CD4-positive, alpha-beta T cell treated with Interleukin-2 at 100 ng/mL for 4 hours (primary cell): ENCODE results near the gene TMEM181.
"Not testable (repeated sequence)": the region's sequence is repeated elsewhere in the genome, so short reads cannot be mapped to it uniquely, and the experiment has no call there.

ENCODE experiments used
- DNase-seq: peaks from one replicate; pipeline ENCODE4 v3.0.0-alpha.2; 2020; ENCODE audit warnings: low spot score

Gene TMEM181

DNA sequence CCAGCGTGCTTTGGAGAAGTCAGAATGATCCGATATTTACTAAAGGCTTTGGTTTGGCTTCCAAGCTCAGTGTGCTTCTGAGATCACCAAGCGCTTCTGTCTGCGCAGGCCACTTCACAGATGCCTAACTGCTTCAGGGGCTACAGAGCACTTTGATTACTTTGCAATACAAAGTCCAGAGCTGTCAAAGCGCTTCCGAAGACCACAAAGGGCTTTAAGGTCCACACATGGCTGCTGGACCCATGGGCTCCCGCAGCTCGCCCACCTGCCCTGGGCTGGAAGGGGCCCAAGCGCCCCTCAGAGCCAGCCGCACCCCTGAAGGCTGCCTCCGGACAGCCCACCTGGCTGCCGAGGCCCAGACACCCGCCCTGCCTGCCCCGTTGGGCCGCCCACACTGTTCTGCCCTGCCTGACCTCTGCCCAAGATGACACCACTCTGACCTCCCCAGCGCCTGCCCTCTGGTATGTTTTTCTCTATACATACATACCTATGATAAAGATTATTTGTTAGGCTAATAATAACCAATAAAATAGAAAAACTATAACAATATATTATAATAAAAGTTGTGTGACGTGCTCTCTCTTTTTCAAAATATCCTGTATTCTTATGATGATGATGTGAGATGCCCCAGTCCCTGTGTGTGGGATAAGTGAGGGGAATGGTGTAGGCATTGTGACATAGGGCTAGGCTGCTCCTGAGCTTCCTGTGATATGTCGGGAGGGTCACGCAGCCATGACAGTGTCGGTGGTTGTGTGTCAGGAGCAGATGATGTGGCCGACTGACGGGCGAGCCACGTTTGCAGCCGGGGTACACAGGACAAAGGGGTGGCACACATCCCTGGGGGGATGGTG, 62.0 kb downstream of the TMEM181 start:
- no peak for DNase-seq

DNA sequence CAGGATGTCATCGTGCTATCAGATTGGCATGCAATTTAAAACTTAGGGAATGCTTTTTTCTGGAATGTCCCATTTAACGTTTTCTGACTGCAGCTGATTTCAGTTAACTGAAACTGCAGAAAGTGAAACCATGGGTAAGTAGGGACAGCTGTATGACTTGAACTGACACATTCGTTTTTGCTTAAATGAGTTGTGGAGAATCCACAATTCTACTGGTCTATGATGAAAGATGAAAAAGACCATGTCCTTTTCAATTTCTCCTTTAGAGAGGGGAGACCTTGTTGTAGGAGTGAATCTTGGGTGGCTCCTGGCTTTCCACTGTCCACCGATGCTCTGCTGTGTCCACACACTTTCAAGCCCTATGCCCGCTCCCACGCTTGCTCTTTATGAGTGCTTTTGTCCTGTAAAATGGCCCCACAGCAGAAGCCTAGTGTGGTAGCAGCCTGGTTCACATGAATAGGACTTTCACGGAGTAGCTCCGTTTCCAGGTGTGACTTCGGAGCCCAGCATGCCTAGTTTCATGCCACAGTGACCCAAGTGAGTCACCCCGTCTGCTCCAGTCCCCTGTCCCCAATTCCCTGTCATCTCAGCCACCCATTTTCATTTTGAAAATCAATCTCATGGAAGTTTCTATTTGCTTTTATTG, 62.8 kb downstream of the TMEM181 start:
- no peak for DNase-seq

DNA sequence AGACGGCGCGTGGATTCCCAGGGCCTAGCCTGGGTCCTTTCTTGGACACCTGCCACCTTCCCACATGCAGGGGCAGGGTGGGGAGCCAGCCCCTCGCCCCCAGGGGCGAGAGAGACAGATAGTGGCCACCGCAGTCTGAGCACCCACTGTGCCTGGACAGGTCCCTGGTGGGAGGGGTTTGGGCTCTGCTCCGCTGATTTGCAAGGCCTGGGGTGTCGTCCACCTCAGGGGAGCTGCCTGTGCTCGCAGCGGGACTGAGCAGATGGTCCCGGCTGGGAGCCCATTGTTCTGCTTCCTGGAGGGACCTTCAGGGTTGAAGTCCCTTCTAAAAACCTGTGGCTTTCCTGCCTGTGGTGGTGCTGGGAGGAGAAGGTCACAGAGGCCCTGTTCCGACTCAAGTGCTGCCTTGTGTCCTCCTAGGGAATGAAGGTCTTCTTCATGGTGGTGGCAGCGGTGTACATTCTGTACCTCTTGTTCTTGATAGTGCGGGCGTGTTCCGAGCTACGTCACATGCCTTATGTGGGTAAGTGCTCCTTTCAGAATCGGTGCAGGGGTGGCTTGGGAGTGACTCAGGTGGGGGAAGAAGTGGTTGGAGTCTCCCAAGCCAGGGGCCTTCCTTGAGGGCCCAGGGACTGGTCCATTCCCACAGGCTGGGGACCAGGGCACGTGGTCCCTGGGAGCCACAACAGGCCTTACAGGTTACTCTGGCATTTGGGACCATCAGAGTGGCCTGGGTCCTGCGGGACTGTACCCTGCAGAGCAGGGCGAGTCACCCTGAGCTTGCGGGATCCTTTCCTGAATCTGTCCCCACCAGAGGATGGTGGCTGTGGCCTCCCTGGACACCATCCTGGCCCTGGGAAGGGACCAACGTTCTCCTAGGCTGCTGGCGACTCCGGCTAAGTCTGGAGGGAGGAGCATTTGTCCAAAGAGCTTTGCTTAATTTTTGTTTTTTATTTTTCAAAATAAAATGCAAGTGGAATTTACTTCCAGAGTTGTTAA, 65.1 kb downstream of the TMEM181 start:
- no peak for DNase-seq

DNA sequence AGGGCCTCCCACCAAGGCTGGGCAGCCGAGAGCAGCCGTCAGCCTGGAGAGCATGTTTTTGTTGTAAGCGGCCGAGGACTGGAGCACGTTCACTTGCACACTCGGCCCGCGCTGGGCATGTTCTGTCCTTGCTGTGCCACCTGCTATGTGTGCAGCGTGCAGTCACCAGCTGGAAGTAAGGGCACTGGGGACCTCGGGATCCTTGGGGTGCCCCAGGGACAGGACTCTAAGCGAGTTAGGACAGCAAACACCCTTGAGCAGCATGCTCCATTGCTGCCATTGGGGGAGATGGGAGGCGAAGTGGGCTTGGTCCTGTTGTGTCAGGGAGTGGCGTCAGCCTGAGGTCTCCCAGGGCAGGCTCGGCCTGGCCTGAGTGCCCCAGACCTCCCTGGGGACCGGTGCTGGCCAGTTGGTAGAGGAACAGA, 66.0 kb downstream of the TMEM181 start:
- DNase-seq: no peak

DNA sequence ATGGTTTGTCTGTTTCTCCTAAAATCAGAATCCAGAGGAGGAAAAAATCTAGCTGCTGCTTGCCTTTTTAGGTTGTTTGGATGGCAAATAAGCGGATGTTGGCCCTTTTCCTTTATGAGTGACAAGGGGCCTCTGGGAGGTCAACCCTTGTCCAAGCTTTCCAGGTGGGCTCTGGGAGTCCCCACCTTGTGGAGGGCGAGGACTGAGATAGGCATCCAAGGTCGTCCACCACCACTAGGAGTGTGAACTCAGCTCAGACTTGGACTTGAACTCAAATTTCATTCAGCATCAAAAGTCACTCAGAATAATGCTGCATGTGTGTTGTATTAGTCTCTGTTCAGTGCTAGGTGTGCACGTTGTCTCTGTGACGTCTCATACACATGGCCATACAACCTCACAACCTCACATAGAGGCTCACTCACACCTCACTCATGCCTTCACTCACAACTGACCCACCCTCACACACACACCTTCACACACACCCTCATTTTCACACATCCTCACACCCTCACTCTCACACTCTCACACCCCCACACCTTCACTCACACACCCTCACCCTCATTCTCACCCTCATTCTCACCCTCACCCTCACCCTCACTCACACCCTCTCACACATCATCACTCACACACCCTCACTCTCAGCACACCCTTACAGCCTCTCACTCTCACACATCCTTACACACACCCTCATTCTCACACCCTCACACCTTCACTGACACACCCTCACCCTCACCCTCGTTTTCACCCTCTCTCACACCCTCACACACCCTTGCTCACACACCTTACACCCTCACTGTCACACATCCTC, 66.7 kb downstream of the TMEM181 start:
- no peak for DNase-seq

DNA sequence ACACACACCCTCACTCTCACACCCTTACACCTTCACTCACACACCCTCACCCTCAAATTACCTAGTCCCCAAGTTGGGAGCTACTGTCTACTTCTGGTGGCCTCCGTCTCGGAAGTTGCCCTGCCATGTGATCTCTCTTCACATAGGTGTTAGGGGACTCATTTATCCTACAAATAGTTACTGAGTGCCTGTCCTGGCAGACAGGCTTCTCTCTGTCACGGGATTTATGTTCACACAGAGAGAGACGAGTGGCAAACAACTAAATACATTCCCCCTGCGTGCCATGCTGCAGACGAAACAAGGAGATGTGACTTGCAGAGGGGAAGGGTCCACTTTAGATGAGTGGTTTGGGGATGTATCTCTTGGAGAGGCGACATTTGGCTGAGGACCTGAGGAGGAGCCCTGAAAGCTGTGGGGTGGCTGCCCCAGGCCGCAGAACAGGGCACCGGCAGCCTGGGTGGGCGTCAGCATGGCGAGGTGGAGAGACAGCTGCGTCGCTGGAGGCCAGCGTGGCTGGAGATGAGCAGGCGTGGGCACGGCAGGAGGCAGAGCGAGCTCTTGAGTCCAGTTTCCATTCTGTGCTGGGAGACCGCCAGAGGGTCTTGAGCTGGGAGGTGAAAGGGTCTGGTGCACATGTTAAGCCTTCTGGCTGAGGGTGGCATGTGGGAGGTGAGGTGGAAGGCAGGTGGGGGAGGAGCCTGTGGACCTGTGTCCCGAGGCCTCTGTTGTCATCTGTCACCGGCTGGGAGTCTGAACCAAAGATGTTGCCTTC, 67.5 kb downstream of the TMEM181 start:
- DNase-seq: no peak

DNA sequence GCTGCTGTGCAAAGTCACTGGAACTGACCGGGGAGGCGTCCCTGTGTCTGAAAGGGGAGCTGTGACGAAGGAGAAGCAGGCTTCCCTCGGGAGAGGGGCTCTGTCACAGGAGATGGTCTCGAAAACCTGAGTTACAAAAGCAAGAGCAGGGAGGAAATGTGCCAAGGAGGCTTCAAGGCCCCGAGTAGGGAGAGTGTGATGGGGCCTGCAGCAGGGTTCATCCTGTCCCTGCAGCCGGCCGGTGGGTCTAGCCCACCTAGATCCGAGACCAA, 68.0 kb downstream of the TMEM181 start:
- DNase-seq: no peak

DNA sequence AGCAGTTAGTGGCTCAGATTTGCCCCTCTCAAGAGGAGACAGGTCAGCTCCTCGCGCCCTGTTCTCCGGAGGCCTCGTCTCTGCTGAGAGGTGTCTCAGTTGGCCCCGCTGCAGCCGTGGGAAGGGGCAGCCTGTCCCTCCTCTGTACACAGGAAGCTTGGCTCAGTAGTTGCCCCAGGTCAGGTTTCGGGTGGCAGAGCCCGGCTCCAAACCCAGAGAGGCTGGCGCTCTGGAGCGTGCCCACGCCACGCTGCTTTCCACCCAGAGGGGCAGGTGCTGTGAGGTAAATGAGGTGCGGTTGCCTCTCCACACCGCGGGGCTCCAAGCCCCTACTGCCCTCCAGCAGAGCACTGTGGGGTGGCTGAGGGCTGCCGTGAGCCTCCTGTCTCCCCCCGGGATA, 68.7 kb downstream of the TMEM181 start:
- DNase-seq: no peak

DNA sequence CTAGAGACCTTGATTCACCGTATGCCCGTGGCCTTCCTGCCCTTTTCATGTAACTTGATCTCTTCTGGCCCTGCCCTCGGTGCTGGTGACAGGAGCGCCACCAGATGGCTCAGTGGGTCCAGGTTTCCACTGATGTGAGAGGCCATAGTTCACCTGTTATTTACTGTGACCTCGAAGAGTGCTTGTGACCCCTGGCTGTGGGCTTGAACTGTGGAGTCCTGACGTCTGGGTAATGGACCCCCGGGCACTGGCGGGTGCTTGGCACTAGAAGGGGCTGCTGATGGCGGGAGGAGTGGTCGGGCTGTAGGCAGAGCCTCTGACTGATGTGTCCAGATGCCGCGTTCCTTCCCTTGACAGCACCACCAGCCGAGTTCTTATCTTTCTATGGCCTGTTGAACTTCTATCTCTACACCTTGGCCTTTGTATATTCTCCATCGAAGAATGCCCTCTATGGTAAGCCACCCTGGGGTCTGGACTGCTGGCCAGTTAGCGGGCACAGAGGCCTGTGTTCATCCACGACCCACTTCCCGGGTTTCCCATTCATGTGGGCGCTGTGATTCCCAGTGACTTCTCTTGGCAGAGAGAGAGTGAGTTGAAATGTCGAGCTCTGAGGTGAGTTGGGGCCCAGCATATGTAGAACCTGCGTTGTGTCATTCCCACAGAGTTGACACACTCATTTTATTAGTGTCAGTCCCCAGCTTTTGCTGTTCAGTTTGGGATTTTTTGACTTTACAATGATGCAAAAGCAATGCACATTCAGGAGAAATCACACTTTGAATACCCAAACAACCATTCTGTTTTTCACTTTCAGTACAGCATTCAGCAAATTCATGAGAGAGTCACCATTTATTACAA, 69.7 kb downstream of the TMEM181 start:
- DNase-seq: peak; percentile 34

DNA sequence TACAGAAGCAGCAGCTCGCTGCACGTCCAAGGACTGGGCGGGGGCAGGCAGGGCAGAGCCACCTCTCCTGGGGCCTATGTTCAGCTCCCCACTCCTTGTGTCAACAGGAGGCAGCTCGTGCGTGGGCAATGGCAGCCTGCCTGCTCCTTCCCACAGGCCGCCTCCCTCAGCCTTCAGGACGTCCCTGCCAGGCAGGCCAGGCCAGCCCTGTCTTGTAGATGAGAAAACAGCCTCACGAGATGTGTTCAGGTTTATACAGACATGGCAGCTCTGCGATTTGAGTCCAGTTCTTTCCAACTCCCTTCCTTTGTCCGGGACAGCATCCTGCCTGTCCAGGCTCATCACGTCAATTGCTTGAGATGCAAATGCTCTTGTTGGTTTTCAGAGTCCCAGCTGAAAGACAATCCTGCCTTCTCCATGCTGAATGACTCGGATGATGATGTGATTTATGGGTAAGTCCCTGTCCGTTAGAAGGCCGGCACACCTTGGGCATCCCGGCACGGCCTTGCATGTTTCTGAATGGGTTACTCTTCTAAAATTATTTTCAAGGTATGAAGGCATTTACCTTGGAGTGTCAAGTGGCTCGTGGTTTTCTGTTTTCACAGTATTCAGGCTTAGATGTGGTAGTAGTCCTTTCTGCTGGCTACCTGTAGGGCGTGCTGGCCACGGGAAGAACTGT, 71.2 kb downstream of the TMEM181 start:
- DNase-seq: no peak

DNA sequence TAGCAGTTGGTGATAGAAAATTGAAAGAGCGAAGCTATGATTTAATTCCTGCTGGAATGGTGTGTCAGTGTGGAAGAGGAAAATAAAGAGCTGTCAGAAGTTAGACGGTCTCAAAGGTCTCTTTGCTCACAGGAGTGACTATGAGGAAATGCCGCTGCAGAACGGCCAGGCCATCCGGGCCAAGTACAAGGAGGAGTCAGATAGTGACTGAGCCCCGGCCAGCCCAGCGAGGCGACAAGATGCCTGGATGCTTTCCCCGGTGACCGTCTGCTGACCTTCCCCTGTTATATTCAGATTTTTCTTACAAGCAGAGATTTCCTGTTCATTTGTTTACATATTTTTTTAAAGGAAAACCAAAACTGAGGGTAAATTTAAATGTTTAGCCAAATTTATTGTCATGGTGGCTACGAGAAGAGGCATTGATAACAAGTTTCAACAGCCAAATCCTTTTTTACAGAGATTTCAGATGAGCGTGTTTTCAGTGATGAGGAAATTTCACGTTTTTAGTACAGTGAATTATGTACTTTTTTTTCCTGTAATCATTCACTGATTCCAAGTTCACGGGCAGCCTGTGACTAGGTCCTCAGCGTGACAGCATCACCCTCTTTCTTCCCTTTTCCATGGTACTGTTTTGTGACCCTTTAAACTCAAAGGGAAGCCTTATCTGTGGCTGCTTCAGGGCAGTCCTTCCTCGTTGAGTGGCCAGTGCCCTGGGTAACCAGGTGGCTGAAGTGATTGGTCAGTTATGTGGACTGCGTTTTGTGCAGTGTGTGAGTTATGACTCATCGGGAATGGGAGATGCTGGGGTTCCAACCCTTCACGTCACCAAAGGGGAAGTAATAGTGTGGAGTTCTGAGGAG, 72.0 kb downstream of the TMEM181 start:
- DNase-seq: no peak

DNA sequence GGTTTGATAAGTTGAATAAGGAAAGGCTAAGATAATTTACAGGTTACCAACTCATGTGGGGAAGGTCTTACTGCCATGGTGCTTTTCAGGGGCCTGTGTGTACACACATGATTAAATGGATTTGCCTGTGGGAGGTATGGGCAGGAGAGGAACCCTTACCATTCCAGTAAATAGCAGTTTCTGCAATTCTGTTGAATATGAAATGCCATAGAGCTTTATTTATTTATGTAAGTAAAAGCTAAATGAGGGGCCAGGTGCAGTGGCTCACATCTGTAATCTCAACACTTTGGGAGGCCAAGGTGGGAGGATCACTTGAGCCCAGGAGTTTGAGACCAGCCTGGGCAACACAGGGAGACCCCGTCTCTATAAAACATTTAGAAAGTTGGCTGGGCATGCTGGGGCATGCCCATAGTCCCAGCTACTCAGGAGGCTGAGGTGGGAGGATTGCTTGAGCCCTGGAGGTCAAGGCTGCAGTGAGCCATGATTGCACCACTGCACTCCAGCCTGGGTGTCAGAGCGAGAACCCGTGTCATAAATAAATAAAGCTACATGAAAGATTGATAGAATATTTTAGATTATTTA, 72.7 kb downstream of the TMEM181 start:
- not testable (repeated sequence) for DNase-seq

DNA sequence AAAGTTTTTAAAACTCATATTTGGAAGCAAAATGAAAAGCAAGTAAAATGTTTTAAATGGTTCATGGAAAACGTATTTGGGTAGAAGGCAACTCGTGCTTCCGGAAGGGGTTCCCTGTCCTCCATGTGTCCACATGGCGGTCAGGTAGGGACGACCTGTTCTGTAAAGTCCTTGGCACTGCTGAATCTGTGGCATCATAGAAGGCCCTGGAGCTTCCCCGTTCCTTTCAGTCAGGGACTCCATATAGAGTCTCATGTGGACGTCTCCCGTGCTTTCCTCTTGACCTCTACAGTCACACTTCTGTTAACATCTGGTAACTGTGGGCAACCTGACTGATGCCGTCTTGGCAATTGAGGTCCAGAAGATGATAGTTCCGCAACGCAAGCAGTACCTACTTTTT, 73.2 kb downstream of the TMEM181 start:
- DNase-seq: no peak

DNA sequence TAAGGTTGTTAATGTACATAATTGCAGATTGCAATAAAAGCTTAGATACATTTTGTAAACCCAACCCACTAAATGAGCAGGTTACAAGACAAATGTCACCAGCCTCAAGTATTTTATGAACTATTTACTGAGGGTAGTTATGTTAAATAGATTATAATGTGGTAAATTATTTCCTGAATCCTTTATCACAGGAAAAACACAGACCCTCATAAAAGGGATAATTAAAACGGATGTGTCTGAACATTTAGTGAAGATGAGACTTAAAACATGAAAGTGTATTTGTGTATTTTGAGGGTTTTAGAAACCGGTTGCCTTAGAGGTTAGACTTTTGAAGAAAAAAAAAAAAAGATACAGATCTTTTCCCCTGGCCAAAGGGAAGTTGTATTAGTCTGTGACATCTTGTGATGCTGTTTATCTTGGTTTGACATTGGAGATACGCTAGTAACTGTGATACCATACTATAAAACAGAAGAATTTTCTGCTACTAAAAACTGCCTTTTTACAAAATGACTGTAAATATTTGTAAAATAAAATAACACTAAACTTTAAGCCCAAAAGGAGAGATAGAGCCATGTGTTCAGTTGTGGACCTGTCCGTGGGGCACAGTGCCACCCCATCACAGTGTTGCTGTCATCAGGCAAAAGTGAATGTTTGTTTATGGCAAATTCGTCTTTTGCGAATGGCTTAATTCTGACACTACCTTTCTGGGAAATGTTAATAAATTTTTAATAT, 75.0 kb downstream of the TMEM181 start:
- no peak for DNase-seq

DNA sequence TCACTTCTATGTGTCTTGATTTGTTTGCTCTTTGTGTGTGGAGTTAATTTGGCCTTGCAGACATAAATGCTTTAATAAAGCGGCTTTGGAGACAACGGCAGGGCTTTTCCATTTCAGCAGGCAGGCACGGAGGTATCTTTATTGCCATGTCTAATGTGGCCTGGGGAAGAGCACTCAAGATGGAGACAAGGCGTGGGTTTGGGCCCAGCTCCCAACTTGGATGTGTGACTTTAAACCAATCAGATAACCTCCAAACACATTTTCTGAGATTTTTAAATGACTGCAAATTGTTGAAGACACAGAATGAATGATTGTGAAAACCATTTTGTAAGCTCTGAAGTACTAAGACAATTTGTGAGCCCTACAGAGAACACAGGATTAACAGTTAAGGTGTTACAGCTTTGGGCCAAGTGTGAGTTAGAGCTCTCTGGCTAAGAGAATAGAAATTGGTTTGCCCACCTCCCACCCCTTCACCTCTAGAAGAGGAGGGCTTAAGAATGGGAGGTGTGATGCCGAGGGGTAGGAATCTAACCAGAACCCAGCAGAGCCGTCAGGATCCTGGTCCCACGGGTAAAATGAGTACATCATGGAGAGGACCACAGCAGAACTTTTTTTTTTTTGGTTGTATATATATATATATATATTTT, 75.7 kb downstream of the TMEM181 start:
- DNase-seq: no peak

DNA sequence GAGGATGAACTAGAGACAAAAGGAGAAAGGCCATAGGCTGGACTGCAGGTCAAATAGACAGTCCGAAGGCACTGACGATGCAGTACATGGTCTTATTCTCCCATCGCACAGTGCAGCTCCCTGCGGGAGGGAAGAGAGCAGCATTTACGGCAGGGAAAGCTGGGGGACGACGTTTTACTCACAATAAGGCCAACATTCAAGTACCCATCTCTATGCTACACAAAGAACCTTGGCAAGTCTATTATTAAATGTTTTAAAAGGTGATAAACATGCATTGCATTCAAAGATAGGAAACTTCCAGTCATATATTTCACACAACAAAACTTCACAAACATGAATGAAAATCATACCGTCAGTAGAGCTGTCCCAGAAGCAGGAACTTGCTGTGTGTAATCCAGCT, 76.9 kb downstream of the TMEM181 start:
- no peak for DNase-seq

DNA sequence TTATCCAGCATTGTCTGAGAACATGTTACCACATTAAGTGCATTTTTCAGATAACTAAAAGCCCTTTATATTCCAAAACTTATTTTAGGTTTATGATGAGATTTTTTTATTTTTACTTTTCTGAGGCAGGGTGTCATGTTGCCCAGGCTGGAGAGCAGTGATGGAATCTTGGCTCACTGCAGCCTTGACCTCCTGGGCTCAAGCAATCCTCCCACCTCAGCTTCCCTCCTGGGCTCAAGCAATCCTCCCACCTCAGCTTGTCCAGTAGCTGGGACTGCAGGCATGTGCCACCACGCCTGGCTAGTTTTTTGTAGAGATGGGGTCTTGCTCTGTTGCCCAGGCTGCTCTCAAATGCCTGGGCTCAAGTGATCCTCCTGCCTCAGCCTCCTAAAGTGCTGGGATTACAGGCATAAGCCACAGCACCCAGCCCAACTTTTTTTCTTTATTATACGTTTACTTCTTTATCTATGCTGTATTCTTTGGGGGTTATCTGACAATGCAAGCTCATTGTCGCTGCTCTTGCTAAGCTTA, 78.5 kb downstream of the TMEM181 start:
- no peak for DNase-seq
